Epithelial cell of proximal tubule (primary cell): ENCODE measurements around the gene NDUFS7. TPM values are rescaled to one million over a fixed set of nuclear protein-coding genes. Genes with fewer than 3 reads are reported as not detected.
A peak's percentile ranks its signal among the peaks of the same experiment; 100 is the strongest.

Experiments used
- DNase-seq: peaks from one replicate; pipeline ENCODE4 v3.0.0-alpha.2; 2011; ENCODE audit warnings: low read depth
- H3K4me3 ChIP-seq: 2 replicates; pipeline ENCODE4 v1.5.1; 2011; ENCODE audit warnings: low read depth, mild to moderate bottlenecking, low read length
- CTCF ChIP-seq: conservative IDR thresholded peaks from 2 replicates; pipeline ENCODE4 v1.5.1; 2012; ENCODE audit warnings: low read depth, mild to moderate bottlenecking, low read length
- total RNA-seq: library from RNA; depleted of rRNA; stranded (reverse); fragments of >200 nt; gene quantifications from 2 replicates; pipeline ENCODE4 v1.2.3, GENCODE V29; 2015

The NDUFS7 gene
- total RNA-seq, 1 donor from 2014 or later = 174 TPM

- peak overlapping the region; percentile 93 for H3K4me3 ChIP-seq
- TF ChIP-seq CTCF = no peak
- no peak for DNase-seq
Measured at GRCh38 chr19:1410789-1411188, 27.1 kb downstream of the NDUFS7 start.

- TF ChIP-seq CTCF = no peak
- no peak for DNase-seq
- H3K4me3 ChIP-seq = no peak overlapping the region
Measured at GRCh38 chr19:1411255-1412191, 27.8 kb downstream of the NDUFS7 start.

GRCh38 chr19:1412323-1412923, 28.7 kb downstream of the NDUFS7 start:
- no peak for DNase-seq
- H3K4me3 ChIP-seq = no peak overlapping the region
- TF ChIP-seq CTCF = no peak

GRCh38 chr19:1412995-1413800, 29.5 kb downstream of the NDUFS7 start:
- H3K4me3 ChIP-seq = no peak overlapping the region
- TF ChIP-seq CTCF = no peak

GRCh38 chr19:1416014-1416841, 32.5 kb downstream of the NDUFS7 start:
- peak overlapping the region; percentile 3 for H3K4me3 ChIP-seq
- TF ChIP-seq CTCF = no peak
- no peak for DNase-seq

More at GRCh38 chr19:1412995-1413800, 29.5 kb downstream of the NDUFS7 start:
- DNase-seq = no peak

GRCh38 chr19:1417145-1417544, 33.4 kb downstream of the NDUFS7 start:
- no peak for TF ChIP-seq CTCF
- no peak for DNase-seq
- H3K4me3 ChIP-seq = no peak overlapping the region
